COLO829 (cell line): ENCODE results near the gene RWDD2A.
"Not testable (repeated sequence)": the region's sequence is repeated elsewhere in the genome, so short reads cannot be mapped to it uniquely, and the experiment has no call there.

Experiments used
- DNase-seq: peaks from one replicate; pipeline ENCODE4 v3.0.0; 2012; ENCODE audit warnings: low spot score

Gene RWDD2A

DNA sequence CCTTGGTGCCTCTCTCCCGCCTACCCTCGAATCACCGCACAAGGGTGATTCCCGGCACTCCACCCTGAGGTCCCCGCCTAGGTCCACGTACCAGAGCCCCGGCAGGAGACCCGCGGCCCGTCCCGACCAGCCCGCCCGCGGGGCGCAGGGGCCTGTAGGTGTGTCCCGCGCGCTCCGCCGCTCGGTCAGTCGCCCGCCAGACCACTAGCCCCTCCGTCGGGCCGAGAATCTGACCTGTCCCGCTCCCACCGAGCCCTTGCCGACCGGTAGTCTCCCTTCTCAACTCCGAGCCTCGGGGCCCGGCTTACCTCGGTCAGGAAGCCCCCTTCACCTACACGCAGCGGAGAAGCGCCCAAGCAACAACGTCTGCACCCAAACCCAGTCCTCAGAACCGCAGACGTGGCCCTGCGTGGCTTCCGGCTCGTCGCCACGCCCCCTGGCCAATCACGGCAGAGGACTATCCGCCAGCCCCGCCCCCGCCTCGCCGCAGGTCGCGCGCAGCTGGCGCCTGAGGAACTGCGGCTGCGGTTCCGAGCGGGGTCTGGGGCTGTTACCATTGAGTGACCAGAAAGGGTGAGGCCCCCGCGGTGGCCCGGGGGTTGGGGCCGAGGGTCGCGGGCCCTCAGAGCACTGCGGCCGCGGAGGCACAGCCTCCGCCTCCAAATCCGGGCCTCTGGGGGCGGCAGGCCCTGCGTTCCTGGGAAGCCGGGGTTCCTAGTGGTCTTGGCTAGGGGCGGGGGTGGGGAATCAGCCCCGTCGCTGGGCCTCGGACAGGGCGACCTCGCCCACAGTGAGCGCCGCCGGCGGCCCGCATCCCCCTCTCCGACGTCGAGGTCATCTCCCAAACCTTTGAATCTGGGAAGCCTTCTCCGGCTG, at the start of gene RWDD2A, which contains the start of gene PGM3:
Gene RWDD2A, plus strand, starts transcription at position 487 of the 876 bp plus-strand sequence. CDS start 1,095 bp downstream, outside the sequence.
Gene PGM3, minus strand, starts transcription at position 395 of the 876 bp plus-strand sequence. CDS start 2,253 bp downstream, outside the sequence.
- DNase-seq: peak; percentile 86

GRCh38 chr6:83151114-83151513, 42.0 kb upstream of the RWDD2A start:
- peak; percentile 34 for DNase-seq

GRCh38 chr6:83152913-83153312, 40.2 kb upstream of the RWDD2A start:
- no peak for DNase-seq

- peak; percentile 12 for DNase-seq
Measured at GRCh38 chr6:83153883-83154521, 39.2 kb upstream of the RWDD2A start.

DNA sequence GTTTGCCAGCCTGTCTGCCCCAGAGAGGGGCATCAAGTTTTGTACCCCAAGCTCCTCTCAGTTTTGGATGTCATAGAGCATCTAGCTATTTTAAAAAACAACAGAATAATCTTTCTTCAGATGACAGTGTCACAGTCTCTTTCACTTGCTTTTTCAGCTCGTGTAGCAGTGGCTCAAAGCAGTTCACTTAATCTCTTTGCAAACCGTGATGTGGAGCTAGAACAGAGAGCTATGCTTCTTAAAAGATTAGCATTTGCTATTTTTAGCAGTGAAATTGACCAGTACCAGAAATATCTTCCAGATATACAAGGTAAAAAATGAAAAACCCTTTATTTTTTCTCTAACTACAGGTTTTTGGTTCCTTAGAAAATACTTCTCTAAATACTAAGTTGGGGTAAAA, 37.4 kb upstream of the RWDD2A start:
- no peak for DNase-seq

DNA sequence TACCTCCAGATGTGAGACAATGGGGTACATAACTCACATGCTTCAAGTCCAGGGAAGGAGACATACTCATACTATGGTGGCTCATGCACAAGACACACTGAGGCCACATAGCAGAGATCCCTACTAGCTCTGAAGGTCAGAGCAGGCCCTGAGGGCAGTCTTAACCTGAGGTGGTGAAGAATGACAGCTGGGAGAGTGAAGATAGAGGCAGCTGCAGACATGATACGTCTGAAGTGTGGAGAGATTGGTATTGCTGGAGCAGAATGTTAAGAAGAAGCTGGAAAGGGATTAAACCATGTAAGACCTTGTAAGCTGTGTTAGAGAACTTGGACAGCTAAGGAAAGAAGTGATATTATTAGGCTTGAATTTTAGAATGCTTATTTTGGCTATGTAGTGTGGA, 33.0 kb upstream of the RWDD2A start:
- no peak for DNase-seq

DNA sequence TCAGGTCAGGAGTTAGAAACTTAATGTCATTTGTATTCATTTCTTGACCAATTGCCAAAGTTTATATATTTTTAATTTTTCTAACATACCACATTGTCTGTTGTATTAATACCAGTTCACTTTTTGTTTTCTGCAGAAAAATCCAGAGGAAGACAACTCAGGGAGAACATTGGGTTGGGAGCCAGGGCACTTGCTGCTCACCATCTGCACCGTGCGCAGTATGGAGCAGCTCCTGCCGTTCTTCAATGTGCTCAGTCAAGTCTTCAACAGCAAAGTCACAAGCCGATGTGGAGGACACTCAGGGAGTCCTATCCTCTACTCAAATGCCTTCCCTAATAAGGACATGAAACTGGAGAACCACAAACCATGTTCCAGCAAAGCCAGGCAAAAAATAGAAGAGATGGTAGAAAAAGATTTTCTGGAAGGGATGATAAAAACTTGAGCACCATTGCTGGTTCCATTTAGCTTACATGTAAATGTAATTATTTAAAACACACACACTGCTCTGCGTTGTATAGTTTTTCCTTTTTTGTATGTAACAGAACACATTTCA, 25.4 kb upstream of the RWDD2A start:
- DNase-seq: no peak

- DNase-seq: no peak
Measured at GRCh38 chr6:83168556-83168955, 24.6 kb upstream of the RWDD2A start.

DNA sequence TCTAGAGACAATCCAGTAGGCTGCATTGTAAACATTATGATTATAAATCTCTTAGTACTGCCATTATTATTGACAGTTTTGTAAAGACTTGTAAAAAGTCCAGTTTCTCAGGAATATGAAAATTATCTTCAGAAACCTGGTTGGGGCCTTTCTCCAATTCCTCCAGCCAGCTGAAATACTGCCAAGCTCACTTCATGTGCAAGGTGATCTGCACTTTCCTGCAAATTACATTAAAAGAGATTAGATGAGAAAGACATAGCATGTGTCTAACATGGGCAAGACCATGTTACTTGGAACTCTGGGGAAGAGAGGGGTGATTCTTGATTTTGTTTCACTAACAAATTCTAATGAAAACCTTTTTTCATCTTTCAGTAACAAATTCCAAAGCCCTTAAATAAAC, 24.1 kb upstream of the RWDD2A start:
- DNase-seq: no peak

DNA sequence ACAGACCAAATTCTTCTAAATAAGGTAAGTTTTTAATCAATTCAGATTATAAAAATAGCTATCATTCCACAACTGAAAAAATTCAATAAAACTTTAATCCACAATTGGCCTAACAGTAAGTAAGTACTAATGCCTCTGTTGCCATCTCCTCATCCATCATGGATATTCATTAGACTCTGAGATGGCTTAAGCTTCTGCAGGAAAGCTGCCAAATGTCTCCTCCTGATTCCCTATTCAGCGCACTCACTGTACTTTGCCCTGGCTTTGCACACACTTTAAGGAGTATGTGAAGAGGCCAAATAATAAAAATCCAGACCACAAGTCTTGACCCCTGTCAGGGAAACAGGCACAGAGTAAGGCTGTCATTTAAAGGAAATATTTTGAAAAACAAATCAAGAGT, 23.6 kb upstream of the RWDD2A start:
- no peak for DNase-seq

GRCh38 chr6:83176246-83176645, 16.9 kb upstream of the RWDD2A start:
- no peak for DNase-seq

GRCh38 chr6:83180426-83180950, 12.7 kb upstream of the RWDD2A start:
- DNase-seq: no peak

- no peak for DNase-seq
Measured at GRCh38 chr6:83182114-83182513, 11.0 kb upstream of the RWDD2A start.

GRCh38 chr6:83183082-83183828, 9.9 kb upstream of the RWDD2A start:
- DNase-seq: peak; percentile 59

DNA sequence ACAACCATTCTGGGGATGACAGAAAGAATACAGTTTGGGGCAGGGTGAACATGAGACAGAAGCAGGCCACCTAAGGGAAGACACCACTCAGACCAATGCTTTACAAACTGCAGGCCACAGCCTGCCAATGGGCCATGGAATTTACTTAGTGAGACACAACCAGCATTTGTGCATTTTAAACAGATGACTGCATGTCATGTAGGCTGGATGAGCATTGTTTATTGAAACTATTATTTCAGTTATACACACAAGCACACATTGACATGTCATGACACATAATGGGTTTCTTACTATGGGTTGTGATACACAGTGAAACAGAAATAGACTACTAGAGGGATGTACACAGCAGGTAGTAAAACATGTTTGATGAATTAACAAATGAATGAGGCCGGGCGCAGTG, 8.1 kb upstream of the RWDD2A start:
- no peak for DNase-seq

GRCh38 chr6:83188501-83188900, 4.7 kb upstream of the RWDD2A start:
- no peak for DNase-seq

DNA sequence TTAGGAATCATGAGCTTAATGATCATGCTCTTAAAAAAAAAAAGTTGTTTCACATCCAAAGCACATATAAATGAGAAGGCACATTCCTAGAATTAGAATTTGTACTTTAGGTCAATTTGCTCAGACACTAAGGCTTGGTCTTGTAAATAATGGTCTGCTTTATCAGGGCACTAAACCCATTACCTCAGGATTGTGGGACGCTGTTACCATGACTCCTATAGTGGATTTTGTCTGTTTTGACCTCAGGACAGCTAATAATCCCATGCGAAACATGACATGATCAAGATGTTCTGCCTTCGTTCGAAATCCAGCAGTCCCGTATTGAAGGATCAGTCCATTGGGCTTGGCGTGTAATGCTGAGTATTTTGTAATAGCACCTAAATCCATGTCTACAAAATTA, 2.5 kb upstream of the RWDD2A start:
- no peak for DNase-seq

DNA sequence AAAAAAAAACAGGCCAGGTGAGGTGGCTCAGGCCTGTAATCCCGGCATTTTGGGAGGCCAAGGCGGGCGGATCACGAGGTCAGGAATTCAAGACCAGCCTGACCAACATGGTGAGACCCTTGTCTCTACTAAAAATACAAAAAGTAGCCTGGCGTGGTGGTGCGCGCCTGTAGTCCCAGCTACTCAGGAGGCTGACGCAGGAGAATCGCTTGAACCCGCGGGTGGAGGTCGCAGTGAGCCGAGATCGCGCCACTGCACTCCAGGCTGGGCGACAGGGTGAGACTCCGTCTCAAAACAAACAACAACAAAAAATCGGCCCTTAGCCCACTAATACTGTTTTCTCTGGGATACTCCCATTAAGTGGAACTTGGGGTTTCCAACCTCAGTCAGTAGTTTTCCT, 1.2 kb upstream of the RWDD2A start:
- DNase-seq: not testable (repeated sequence)

DNA sequence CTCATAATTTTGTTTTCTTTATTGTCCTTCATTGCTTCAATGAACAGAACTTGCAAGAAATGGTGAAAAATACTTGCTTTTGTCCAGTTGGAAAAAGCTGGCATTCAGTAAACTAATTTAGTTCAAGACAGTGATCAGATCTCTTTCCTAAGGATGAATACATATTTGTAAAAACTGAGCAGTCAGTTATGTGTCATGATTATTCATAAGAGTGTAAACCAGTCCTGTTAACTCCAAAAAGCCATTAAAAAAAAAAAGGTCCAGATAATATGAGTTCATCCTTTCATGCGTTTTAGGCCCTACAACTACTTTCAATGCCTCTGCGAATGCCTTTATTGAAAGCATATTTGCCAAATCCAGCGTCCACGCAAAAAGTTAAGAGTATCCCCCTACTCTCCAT, 701 bp upstream of the RWDD2A start:
- DNase-seq: no peak

GRCh38 chr6:83193747-83194566, 800 bp downstream of the RWDD2A start:
- no peak for DNase-seq

DNA sequence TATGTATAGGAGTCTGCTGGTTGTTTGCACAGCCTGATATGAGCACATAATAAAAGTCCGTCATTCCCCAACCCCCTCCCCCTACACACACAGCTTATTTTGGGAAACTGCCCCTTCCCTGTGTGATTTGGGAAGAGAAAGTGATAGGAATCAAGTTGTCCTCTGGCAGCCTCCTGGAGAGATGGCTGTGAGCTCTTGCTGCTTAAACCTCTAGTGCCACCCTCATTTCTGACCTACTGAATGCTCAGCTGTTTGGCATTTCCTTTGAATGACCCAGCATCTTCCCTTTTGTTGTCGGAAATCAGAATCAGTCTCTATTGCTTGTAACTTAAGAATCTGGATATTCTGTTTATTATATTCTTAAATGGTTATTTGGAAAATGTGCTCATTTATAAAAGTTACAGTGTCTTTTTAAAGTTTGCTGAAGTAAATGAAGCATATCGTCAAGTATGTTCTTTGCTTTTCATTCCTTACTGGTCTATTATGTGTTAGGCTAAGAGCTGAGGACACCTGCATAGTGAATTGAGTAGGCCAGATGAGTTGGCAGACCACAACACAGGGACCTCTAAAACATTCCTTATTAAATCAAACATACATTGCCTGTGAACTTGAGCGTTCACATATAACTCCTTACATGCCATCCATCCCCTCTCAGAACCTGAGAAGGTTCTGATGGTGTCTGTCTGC, 5.5 kb downstream of the RWDD2A start:
- DNase-seq: no peak
